Osteoblast (primary cell): ENCODE results near the gene PNMT. TPM values are rescaled to one million over a fixed set of nuclear protein-coding genes. Genes with fewer than 3 reads are reported as not detected.
A peak's percentile ranks its signal among the peaks of the same experiment; 100 is the strongest.

Experiments
- DNase-seq: peaks from one replicate; pipeline ENCODE4 v3.0.0; 2011; ENCODE audit warnings: low spot score, mixed read lengths; ENCODE audit not compliant: insufficient read length; ENCODE audit errors: missing footprints
- H2AFZ ChIP-seq: 2 replicates; pipeline ENCODE4 v1.6.0; 2011; ENCODE audit warnings: mild to moderate bottlenecking, low read length
- H3K27ac ChIP-seq: 2 replicates; pipeline ENCODE4 v1.5.1; 2011; ENCODE audit warnings: mild to moderate bottlenecking, low read depth, low read length, moderate library complexity
- H3K27me3 ChIP-seq: 2 replicates; pipeline ENCODE4 v1.6.0; 2012; ENCODE audit warnings: mild to moderate bottlenecking, control low read depth, inconsistent platforms, low read length, moderate library complexity; ENCODE audit not compliant: insufficient read depth
- H3K36me3 ChIP-seq: 2 replicates; pipeline ENCODE4 v1.5.1; 2011; ENCODE audit warnings: mild to moderate bottlenecking, low read length, control low read depth, moderate library complexity; ENCODE audit not compliant: insufficient read depth
- H3K4me1 ChIP-seq: 2 replicates; pipeline ENCODE4 v1.5.1; 2011; ENCODE audit warnings: mild to moderate bottlenecking, low read length, control low read depth, moderate library complexity; ENCODE audit not compliant: insufficient read depth
- H3K4me2 ChIP-seq: 2 replicates; pipeline ENCODE4 v1.6.0; 2011; ENCODE audit warnings: mild to moderate bottlenecking, low read length; ENCODE audit not compliant: insufficient read depth
- H3K4me3 ChIP-seq: fragments of 200-600 bp; sonication (generic); 3 replicates; pipeline ENCODE4 v1.5.1; 2012; ENCODE audit warnings: mild to moderate bottlenecking, low read length, inconsistent platforms; ENCODE audit not compliant: insufficient read depth
- H3K79me2 ChIP-seq: 2 replicates; pipeline ENCODE4 v1.6.0; 2012; ENCODE audit warnings: mild to moderate bottlenecking, low read length, control low read depth, inconsistent platforms; ENCODE audit not compliant: insufficient read depth
- H3K9me3 ChIP-seq: 2 replicates; pipeline ENCODE4 v1.5.1; 2011; ENCODE audit warnings: low read depth, low read length, control low read depth
- H4K20me1 ChIP-seq: 2 replicates; pipeline ENCODE4 v1.6.0; 2012; ENCODE audit warnings: mild to moderate bottlenecking, low read length, control low read depth; ENCODE audit not compliant: insufficient read depth
- CTCF ChIP-seq: IDR thresholded peaks from 2 replicates; pipeline ENCODE4 v1.5.1; 2011; ENCODE audit warnings: mild to moderate bottlenecking, low read depth, low read length, moderate library complexity; ENCODE audit errors: extremely low read depth
- total RNA-seq: library from RNA; depleted of rRNA; stranded (reverse); fragments of >200 nt; gene quantifications from 2 replicates; pipeline ENCODE4 v1.2.3, GENCODE V29; 2012

The PNMT gene
- total RNA-seq, 1 donor: not detected

GRCh38 chr17:39633570-39634183 lies 34.6 kb upstream of the PNMT start:
- H3K4me1 ChIP-seq: peaks cover 13% of the 10 kb centered on the region
- peaks cover 4% of the 10 kb centered on the region for H4K20me1 ChIP-seq
- no peaks in the 10 kb centered on the region for H3K36me3 ChIP-seq
- no peak for DNase-seq
- no peaks in the 10 kb centered on the region for H3K9me3 ChIP-seq
- no peak overlapping the region for H2AFZ ChIP-seq
- TF ChIP-seq CTCF: no peak
- peaks cover 42% of the 10 kb centered on the region for H3K27me3 ChIP-seq
- no peak overlapping the region for H3K4me2 ChIP-seq
- peaks cover 18% of the 10 kb centered on the region for H3K79me2 ChIP-seq
- no peak overlapping the region for H3K4me3 ChIP-seq
- no peak overlapping the region for H3K27ac ChIP-seq

GRCh38 chr17:39634384-39634871 lies 33.8 kb upstream of the PNMT start:
- Histone ChIP-seq H4K20me1 (peaks cover 8% of the 10 kb centered on the region), H2AFZ (no peak overlapping the region), H3K27ac (no peak overlapping the region), H3K4me2 (no peak overlapping the region), H3K79me2 (peaks cover 25% of the 10 kb centered on the region), H3K4me3 (no peak overlapping the region), H3K9me3 (no peaks in the 10 kb centered on the region), H3K27me3 (peaks cover 34% of the 10 kb centered on the region), H3K36me3 (no peaks in the 10 kb centered on the region), H3K4me1 (peaks cover 13% of the 10 kb centered on the region)
- peak; percentile 80 for TF ChIP-seq CTCF
- DNase-seq: peak; percentile 94

GRCh38 chr17:39635614-39636176 lies 32.6 kb upstream of the PNMT start:
- no peak for TF ChIP-seq CTCF

GRCh38 chr17:39636587-39636926 lies 31.7 kb upstream of the PNMT start:
- DNase-seq: no peak
- TF ChIP-seq CTCF: no peak
- Histone ChIP-seq H3K4me2 (peak overlapping the region; percentile 99), H2AFZ (peak overlapping the region; percentile 95), H3K9me3 (no peaks in the 10 kb centered on the region), H3K36me3 (no peaks in the 10 kb centered on the region), H3K79me2 (peaks cover 46% of the 10 kb centered on the region), H3K27me3 (peaks cover 15% of the 10 kb centered on the region), H3K27ac (peak overlapping the region; percentile 78), H3K4me1 (peaks cover 19% of the 10 kb centered on the region), H4K20me1 (peaks cover 25% of the 10 kb centered on the region), H3K4me3 (peak overlapping the region; percentile 98)

More at GRCh38 chr17:39635614-39636176, 32.6 kb upstream of the PNMT start:
- Histone ChIP-seq H4K20me1 (peaks cover 18% of the 10 kb centered on the region), H3K27ac (no peak overlapping the region), H3K79me2 (peaks cover 38% of the 10 kb centered on the region), H3K4me3 (no peak overlapping the region), H2AFZ (no peak overlapping the region), H3K9me3 (no peaks in the 10 kb centered on the region), H3K27me3 (peaks cover 22% of the 10 kb centered on the region), H3K4me1 (peaks cover 19% of the 10 kb centered on the region), H3K4me2 (no peak overlapping the region), H3K36me3 (no peaks in the 10 kb centered on the region)
- DNase-seq: no peak
